DMS79 (cell line): Measurements from ENCODE around the gene ADPGK.
"Not testable (repeated sequence)": the region's sequence is repeated elsewhere in the genome, so short reads cannot be mapped to it uniquely, and the experiment has no call there.

Source experiments
- DNase-seq: peaks from one replicate; lab custom pipeline; 2025; lab: John Stamatoyannopoulos, UW

The ADPGK gene

GRCh38 chr15:72749700-72750099 lies 33.9 kb downstream of the ADPGK start:
- no peak for DNase-seq

GRCh38 chr15:72740219-72740618 lies 43.3 kb downstream of the ADPGK start:
- DNase-seq, result no peak

- no peak for DNase-seq
These were observed 45.8 kb downstream of the ADPGK start for GRCh38 chr15:72737723-72738122.

- no peak for DNase-seq
These were observed 46.5 kb downstream of the ADPGK start for GRCh38 chr15:72737061-72737460.

- DNase-seq, result no peak
These were observed 48.4 kb downstream of the ADPGK start for GRCh38 chr15:72735111-72735510.

- DNase-seq, result no peak
These were observed 49.4 kb downstream of the ADPGK start for GRCh38 chr15:72733941-72734738.

- DNase-seq, result no peak
These were observed 51.0 kb downstream of the ADPGK start for GRCh38 chr15:72732516-72732915.

- DNase-seq, result no peak
These were observed 51.5 kb downstream of the ADPGK start for GRCh38 chr15:72732086-72732485.

GRCh38 chr15:72728821-72729220 lies 54.7 kb downstream of the ADPGK start:
- no peak for DNase-seq

GRCh38 chr15:72728249-72728648 lies 55.3 kb downstream of the ADPGK start:
- DNase-seq, result not testable (repeated sequence)

- no peak for DNase-seq
These were observed 56.4 kb downstream of the ADPGK start for GRCh38 chr15:72727154-72727553.

GRCh38 chr15:72725851-72726250 lies 57.7 kb downstream of the ADPGK start:
- DNase-seq, result not testable (repeated sequence)

- no peak for DNase-seq
These were observed 58.1 kb downstream of the ADPGK start for GRCh38 chr15:72725446-72725845.

- DNase-seq, result no peak
These were observed 59.5 kb downstream of the ADPGK start for GRCh38 chr15:72724028-72724427.

- DNase-seq, result no peak
These were observed 61.4 kb downstream of the ADPGK start for GRCh38 chr15:72722071-72722696.

- not testable (repeated sequence) for DNase-seq
These were observed 74.8 kb downstream of the ADPGK start for GRCh38 chr15:72708551-72709303.

GRCh38 chr15:72706266-72706665 lies 77.3 kb downstream of the ADPGK start:
- no peak for DNase-seq
